ENCODE data around the gene MAP2K3.

The MAP2K3 gene

DNA sequence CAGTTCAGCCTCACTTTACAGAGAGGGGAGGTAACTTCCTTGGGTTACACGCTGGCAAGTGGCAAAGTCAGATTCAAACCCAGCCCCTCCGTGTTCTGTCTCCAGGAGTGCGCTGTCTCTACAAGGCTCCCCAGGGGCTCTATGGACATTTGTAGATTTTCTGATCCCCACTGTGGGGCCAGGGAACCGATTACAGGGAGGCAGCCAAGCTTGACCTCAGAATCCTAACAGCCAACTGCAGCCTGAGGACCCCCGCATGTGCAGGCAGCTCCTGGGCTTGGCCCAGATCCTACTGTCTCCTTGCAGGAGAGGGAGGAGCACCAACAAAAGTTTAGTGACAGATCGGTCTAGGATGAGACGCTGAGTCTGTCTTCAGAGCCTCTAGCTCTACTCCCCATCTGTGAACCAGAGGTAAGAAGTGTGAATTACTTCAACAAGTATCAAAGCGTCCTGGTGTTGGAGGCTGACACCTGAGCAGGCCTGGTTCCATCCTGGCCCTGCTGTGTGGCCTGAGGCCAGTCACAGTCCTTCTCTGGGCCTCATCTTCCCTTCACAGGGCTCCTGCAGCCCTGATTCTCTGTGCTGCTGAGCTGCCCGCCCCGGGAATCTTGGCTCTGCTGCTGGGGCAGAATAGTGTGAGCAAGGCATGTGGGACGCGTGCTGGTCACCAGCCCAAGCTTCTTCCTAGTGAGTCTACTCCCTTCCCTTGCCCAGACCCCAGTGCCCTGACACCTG is 22.1 kb upstream of the MAP2K3 start:
- no peak overlapping the region for H3K9ac ChIP-seq (ENCODE audit: low read depth, low read length)

GRCh38 chr17:21263376-21263775 is 21.1 kb upstream of the MAP2K3 start:
- no peaks in the 10 kb centered on the region for H3K4me1 ChIP-seq (ENCODE audit: insufficient read depth, low read length)
- no peaks in the 10 kb centered on the region for H3K36me3 ChIP-seq (ENCODE audit: insufficient read depth, low read depth, low read length)
- no peak overlapping the region for H3K9ac ChIP-seq (ENCODE audit: low read depth, low read length)
- H3K27me3 ChIP-seq (ENCODE audit: insufficient read depth, low read length) = no peaks in the 10 kb centered on the region
- H3K9me3 ChIP-seq (ENCODE audit: insufficient read depth, low read depth, low read length) = no peaks in the 10 kb centered on the region
- no peak overlapping the region for H3K27ac ChIP-seq (ENCODE audit: low read length)
- H3K4me3 ChIP-seq (ENCODE audit: low read length) = no peak overlapping the region

More for the DNA sequence above, 22.1 kb upstream of the MAP2K3 start:
- Histone ChIP-seq H3K27ac (ENCODE audit: low read length) (no peak overlapping the region), H3K27me3 (ENCODE audit: insufficient read depth, low read length) (no peaks in the 10 kb centered on the region), H3K36me3 (ENCODE audit: insufficient read depth, low read depth, low read length) (no peaks in the 10 kb centered on the region), H3K4me1 (ENCODE audit: insufficient read depth, low read length) (no peaks in the 10 kb centered on the region), H3K9me3 (ENCODE audit: insufficient read depth, low read depth, low read length) (no peaks in the 10 kb centered on the region), H3K4me3 (ENCODE audit: low read length) (no peak overlapping the region)

DNA sequence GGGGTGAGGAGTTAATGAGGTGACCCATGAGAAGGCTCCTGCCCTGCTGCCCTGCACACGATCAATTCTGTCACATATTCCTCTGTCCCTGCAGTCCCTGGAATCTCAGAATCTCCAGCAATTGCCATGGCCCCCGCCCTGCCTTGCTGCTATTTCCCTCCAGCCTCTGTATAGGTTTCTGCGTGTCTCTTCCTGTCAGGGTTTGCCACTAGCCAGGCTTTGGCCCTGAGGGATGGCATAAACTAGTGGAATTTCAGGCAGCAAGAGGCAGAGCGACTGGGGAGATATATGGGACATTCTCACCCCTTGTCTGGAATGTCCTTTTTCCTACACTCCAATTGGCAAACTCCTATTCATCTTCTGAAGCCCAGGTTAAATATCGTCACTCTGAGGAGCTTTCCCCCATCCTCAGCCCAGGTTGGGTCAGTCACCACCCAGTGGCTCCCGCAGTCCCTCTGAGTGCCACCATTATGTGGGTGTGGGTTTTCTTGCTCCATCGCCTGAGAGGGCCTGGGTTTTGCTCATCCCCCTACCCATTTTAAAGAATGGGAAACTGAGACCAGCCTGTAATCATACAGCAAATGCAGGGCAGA is 15.8 kb upstream of the MAP2K3 start:
- Histone ChIP-seq H3K36me3 (ENCODE audit: insufficient read depth, low read depth, low read length) (no peaks in the 10 kb centered on the region), H3K9ac (ENCODE audit: low read depth, low read length) (no peak overlapping the region), H3K4me1 (ENCODE audit: insufficient read depth, low read length) (no peaks in the 10 kb centered on the region), H3K27ac (ENCODE audit: low read length) (no peak overlapping the region), H3K27me3 (ENCODE audit: insufficient read depth, low read length) (no peaks in the 10 kb centered on the region), H3K9me3 (ENCODE audit: insufficient read depth, low read depth, low read length) (no peaks in the 10 kb centered on the region), H3K4me3 (ENCODE audit: low read length) (no peak overlapping the region)

DNA sequence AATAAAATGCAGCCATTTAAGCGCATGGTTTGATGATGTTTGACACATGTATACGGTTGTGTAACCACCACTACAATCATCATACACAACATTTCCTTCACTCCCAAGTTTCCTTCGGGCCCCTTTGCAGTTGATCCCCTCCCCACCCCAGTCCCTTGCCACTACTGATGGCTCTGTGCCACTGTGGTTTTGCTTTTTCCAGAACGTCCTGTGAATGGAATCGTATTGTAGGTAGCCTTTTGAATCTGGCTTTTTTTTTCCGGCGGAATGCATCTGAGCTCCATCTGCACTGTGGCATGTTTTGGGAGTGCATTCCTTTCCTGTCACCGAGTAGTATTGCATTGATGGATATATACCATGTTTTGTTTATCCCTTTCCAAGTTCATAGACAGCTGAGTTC is 15.1 kb upstream of the MAP2K3 start:
- H3K4me1 ChIP-seq (ENCODE audit: insufficient read depth, low read length) = no peaks in the 10 kb centered on the region
- H3K4me3 ChIP-seq (ENCODE audit: low read length) = no peak overlapping the region
- H3K9ac ChIP-seq (ENCODE audit: low read depth, low read length) = no peak overlapping the region
- H3K36me3 ChIP-seq (ENCODE audit: insufficient read depth, low read depth, low read length) = no peaks in the 10 kb centered on the region
- no peak overlapping the region for H3K27ac ChIP-seq (ENCODE audit: low read length)
- H3K9me3 ChIP-seq (ENCODE audit: insufficient read depth, low read depth, low read length) = no peaks in the 10 kb centered on the region
- peaks cover 2% of the 10 kb centered on the region for H3K27me3 ChIP-seq (ENCODE audit: insufficient read depth, low read length)

DNA sequence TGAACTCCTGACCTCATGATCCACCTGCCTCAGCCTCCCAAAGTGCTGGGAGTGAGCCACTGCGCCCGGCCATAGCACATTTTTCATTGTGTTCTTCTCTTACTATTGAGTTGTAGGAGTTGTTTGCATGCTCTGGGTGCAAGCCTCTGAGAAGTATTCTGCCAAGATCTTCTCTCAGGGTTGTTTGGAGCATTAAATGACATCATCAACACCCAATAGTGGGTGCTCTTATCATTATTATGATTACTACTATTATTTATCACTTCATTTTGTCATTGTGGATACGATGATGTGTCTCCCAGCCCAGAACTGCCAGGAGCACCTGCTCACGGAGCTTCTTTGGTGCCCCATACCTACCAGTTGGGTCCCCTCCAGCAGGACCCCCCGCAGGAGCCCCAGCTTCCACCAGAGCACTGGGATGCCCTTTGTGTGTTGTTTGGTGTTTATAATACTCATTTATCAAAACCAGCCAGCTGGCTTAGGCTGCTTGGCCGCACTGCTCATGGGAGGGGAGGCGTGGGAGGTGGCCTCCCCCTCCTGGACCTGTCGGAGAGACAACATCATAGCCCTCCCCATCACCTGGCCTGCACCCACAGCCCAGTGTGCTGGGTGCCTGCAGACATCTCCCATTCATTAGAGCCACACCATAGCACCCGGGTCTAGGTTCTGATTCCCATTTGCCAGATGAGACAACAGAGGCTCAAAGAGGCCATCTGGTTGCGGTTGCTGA is 12.9 kb upstream of the MAP2K3 start:
- no peaks in the 10 kb centered on the region for H3K9me3 ChIP-seq (ENCODE audit: insufficient read depth, low read depth, low read length)
- H3K27me3 ChIP-seq (ENCODE audit: insufficient read depth, low read length) = peaks cover 22% of the 10 kb centered on the region
- no peak overlapping the region for H3K9ac ChIP-seq (ENCODE audit: low read depth, low read length)
- no peak overlapping the region for H3K4me3 ChIP-seq (ENCODE audit: low read length)
- H3K4me1 ChIP-seq (ENCODE audit: insufficient read depth, low read length) = peaks cover 3% of the 10 kb centered on the region
- H3K36me3 ChIP-seq (ENCODE audit: insufficient read depth, low read depth, low read length) = no peaks in the 10 kb centered on the region
- no peak overlapping the region for H3K27ac ChIP-seq (ENCODE audit: low read length)

DNA sequence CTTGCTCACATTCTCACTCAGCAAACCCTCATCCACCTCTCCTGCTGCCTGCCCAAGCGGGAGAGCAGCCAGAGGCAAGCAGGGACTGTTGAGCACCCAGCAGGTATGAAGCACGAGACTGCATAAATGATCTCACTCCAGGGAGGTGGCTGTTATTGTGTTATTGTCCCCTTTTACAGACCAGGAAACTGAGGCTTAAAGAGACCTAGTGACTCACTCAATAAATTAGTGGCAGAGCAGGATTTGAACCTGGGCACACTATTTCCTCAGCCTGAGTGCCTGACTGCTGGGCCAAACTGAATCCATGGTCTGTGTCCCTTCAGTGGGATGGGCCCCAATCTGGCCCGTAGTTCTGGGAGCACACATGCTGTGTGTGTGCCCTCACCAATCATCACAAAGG is 12.3 kb upstream of the MAP2K3 start:
- Histone ChIP-seq H3K27me3 (ENCODE audit: insufficient read depth, low read length) (peaks cover 28% of the 10 kb centered on the region), H3K27ac (ENCODE audit: low read length) (no peak overlapping the region), H3K4me3 (ENCODE audit: low read length) (no peak overlapping the region), H3K9ac (ENCODE audit: low read depth, low read length) (no peak overlapping the region), H3K9me3 (ENCODE audit: insufficient read depth, low read depth, low read length) (no peaks in the 10 kb centered on the region), H3K4me1 (ENCODE audit: insufficient read depth, low read length) (peaks cover 3% of the 10 kb centered on the region), H3K36me3 (ENCODE audit: insufficient read depth, low read depth, low read length) (no peaks in the 10 kb centered on the region)

DNA sequence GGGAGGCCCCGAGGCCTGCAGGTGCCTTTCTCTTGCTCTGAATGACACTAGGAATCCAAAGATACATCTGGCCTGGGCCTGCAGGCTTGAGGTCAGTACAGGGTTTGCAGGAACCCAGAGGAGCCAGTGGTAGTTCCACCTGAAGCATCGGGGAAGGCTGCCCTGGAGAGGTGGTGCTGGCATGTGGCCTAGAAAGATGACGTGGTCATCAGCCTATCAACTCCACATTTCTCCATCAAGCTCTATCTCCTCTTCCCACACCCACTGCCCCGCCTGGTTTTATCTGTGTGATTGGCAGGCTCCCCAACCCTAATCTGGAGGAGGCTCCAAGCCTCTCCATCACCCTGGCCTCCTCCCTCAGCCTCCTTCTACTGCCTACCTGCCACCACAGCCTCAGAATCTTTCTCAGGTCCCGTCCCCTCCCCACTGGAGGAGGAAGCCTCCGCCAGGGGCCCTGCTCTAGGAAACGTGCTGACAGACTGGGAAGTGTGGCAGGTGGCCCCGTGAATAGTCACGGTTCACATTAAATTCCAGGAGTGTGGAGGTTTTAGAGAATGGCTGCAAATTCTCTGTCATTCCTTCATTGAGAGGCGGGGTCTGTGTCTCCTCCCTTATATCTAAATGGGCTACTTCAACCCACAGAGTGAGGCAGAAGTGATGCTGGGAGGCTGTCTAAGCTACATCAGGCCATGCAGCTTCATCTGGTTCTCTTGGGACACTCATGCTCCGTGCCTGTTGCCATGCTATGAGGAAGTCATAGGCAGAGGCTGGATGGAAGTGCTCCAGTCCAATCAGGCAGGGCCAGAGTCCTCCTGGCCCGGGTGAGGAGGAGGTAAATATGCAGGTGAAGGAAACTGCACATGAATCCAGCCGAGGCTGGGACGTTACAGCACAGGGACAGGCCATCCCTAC is 11.4 kb upstream of the MAP2K3 start:
- Histone ChIP-seq H3K27ac (ENCODE audit: low read length) (no peak overlapping the region), H3K4me1 (ENCODE audit: insufficient read depth, low read length) (peaks cover 3% of the 10 kb centered on the region)

GRCh38 chr17:21275047-21275578 is 9.4 kb upstream of the MAP2K3 start:
- H3K9ac ChIP-seq (ENCODE audit: low read depth, low read length) = peak overlapping the region; percentile 84
- no peaks in the 10 kb centered on the region for H3K36me3 ChIP-seq (ENCODE audit: insufficient read depth, low read depth, low read length)
- no peaks in the 10 kb centered on the region for H3K9me3 ChIP-seq (ENCODE audit: insufficient read depth, low read depth, low read length)
- peaks cover 44% of the 10 kb centered on the region for H3K27me3 ChIP-seq (ENCODE audit: insufficient read depth, low read length)
- H3K27ac ChIP-seq (ENCODE audit: low read length) = no peak overlapping the region
- H3K4me1 ChIP-seq (ENCODE audit: insufficient read depth, low read length) = peaks cover 3% of the 10 kb centered on the region
- peak overlapping the region; percentile 72 for H3K4me3 ChIP-seq (ENCODE audit: low read length)

More for the DNA sequence above, 11.4 kb upstream of the MAP2K3 start:
- Histone ChIP-seq H3K36me3 (ENCODE audit: insufficient read depth, low read depth, low read length) (no peaks in the 10 kb centered on the region), H3K27me3 (ENCODE audit: insufficient read depth, low read length) (peaks cover 33% of the 10 kb centered on the region), H3K4me3 (ENCODE audit: low read length) (no peak overlapping the region), H3K9me3 (ENCODE audit: insufficient read depth, low read depth, low read length) (no peaks in the 10 kb centered on the region), H3K9ac (ENCODE audit: low read depth, low read length) (no peak overlapping the region)

DNA sequence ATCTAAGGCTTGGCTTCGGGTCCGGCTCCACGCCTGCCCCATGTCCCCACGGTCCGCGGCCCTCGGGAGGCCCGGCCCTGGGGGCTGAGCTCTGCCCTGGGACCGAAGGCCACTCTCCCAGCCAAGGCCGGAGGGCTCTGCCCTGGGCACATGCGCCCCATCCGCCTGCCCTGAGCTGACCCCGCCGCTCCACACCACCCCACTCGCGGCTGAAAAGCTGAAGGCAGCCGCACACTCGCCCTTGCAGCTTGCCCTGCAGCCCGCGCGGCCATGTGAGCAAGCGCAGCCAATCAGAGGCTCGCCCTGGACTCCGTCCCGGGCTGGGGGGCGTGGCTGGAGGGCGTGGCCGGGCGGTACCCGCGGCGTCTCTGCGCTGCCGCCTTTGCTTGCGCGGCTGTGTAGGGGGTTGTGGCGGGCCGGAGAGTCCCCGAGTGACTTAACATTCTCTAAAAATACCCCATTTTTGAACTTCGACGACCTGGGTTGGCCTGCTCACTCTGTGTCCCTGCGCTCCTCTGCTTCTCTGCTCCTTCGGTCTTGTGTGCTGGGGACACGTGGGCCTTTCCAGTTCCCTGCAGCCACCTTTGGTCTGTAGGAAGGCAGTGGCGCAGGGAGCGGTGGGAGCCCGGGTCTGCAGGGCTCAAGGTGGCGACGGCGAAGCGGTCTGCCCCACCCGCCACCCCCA is 8.8 kb upstream of the MAP2K3 start:
- Histone ChIP-seq H3K9me3 (ENCODE audit: insufficient read depth, low read depth, low read length) (no peaks in the 10 kb centered on the region), H3K4me3 (ENCODE audit: low read length) (peak overlapping the region; percentile 72), H3K9ac (ENCODE audit: low read depth, low read length) (peak overlapping the region; percentile 84), H3K27me3 (ENCODE audit: insufficient read depth, low read length) (peaks cover 44% of the 10 kb centered on the region), H3K36me3 (ENCODE audit: insufficient read depth, low read depth, low read length) (no peaks in the 10 kb centered on the region), H3K27ac (ENCODE audit: low read length) (no peak overlapping the region), H3K4me1 (ENCODE audit: insufficient read depth, low read length) (peaks cover 3% of the 10 kb centered on the region)

- H3K4me1 ChIP-seq (ENCODE audit: insufficient read depth, low read length) = peaks cover 3% of the 10 kb centered on the region
- H3K4me3 ChIP-seq (ENCODE audit: low read length) = peak overlapping the region; percentile 72; the same call in 1 of the 2 replicates
- no peak overlapping the region for H3K27ac ChIP-seq (ENCODE audit: low read length)
- H3K27me3 ChIP-seq (ENCODE audit: insufficient read depth, low read length) = peaks cover 44% of the 10 kb centered on the region
- no peaks in the 10 kb centered on the region for H3K36me3 ChIP-seq (ENCODE audit: insufficient read depth, low read depth, low read length)
- no peaks in the 10 kb centered on the region for H3K9me3 ChIP-seq (ENCODE audit: insufficient read depth, low read depth, low read length)
- peak overlapping the region; percentile 84; the same call in 1 of the 2 replicates for H3K9ac ChIP-seq (ENCODE audit: low read depth, low read length)
Observed at GRCh38 chr17:21276264-21276588, 8.3 kb upstream of the MAP2K3 start.

DNA sequence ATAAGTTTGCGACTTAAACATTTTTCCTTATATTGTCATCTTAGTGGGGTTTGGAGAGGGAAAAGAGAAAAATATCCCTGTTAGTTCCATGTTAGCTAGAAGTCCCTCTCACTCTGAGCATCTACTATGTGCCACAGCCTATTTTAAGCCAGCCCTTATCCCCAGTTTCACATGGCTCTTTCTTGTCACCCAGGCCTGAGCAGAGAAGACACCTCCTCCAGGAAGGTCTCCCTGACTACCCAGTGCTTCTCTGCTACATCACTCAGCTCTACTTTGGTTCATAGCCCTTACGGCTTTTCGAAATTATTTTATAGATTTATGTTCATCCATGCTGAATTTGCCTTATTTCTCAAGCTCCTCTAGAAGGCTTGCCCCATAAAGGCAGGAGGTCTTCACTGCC is 7.2 kb upstream of the MAP2K3 start:
- H3K4me3 ChIP-seq (ENCODE audit: low read length) = no peak overlapping the region
- H3K4me1 ChIP-seq (ENCODE audit: insufficient read depth, low read length) = peaks cover 3% of the 10 kb centered on the region
- H3K27me3 ChIP-seq (ENCODE audit: insufficient read depth, low read length) = peaks cover 52% of the 10 kb centered on the region
- no peaks in the 10 kb centered on the region for H3K36me3 ChIP-seq (ENCODE audit: insufficient read depth, low read depth, low read length)
- no peak overlapping the region for H3K9ac ChIP-seq (ENCODE audit: low read depth, low read length)
- no peak overlapping the region for H3K27ac ChIP-seq (ENCODE audit: low read length)
- H3K9me3 ChIP-seq (ENCODE audit: insufficient read depth, low read depth, low read length) = no peaks in the 10 kb centered on the region
